ENCODE data around the gene NIPSNAP3A.

GRCh38 chr9:104774831-104775573 is 27.5 kb downstream of the NIPSNAP3A start:
- TF ChIP-seq CTCF (IDR thresholded peaks at IDR 0.05) (no peak), POLR2AphosphoS5 (IDR thresholded peaks at IDR 0.05; ENCODE audit: insufficient read depth in 1 of 2, low read depth in 1 of 2) (no peak)

All from vagina (tissue), 2 donors.